Inflammatory macrophage treated with lipopolysaccharide for 4 hours (primary cell): Measurements from ENCODE around the gene SYT10.
"Not testable (repeated sequence)": the region's sequence is repeated elsewhere in the genome, so short reads cannot be mapped to it uniquely, and the experiment has no call there.

ENCODE experiments used
- DNase-seq: peaks from one replicate; pipeline ENCODE4 v3.0.0-alpha.2; 2020

The SYT10 gene, protein sequence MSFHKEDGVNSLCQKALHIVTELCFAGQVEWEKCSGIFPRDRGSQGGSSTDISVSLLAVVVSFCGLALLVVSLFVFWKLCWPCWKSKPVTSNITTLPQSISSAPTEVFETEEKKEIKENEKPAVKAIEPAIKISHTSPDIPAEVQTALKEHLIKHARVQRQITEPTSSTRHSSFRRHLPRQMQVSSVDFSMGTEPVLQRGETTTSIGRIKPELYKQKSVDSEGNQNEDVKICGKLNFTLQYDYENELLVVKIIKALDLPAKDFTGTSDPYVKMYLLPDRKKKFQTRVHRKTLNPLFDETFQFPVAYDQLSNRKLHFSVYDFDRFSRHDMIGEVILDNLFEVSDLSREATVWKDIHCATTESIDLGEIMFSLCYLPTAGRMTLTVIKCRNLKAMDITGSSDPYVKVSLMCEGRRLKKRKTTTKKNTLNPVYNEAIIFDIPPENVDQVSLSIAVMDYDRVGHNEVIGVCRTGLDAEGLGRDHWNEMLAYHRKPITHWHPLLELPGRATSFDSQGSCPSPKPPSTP

DNA sequence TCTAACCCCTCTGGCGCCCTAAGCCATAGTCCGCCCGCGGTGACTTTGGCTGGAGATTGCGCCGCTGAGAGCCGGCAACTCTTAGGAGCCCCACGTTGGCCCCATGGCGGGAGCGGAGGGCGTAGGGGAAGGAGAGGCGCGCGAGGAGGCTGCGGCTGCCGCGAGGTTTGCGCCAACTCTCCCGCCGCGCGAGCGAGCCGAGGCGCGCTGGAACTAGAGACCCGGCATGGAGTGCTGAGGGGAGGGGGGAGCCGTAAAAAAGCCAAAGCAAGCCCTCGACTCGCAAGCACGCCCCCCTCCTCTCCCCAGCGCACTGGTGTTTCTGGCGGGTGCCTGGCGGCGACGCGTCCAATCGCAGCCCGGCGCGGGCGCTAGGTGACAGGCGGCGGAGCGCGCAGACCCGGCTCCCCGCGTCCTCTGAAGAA, at the start of gene SYT10:
Gene SYT10 (minus strand): TSS at position 233 of the 425 bp plus-strand sequence. CDS start 297 bp downstream, outside the sequence.
- DNase-seq = no peak

DNA sequence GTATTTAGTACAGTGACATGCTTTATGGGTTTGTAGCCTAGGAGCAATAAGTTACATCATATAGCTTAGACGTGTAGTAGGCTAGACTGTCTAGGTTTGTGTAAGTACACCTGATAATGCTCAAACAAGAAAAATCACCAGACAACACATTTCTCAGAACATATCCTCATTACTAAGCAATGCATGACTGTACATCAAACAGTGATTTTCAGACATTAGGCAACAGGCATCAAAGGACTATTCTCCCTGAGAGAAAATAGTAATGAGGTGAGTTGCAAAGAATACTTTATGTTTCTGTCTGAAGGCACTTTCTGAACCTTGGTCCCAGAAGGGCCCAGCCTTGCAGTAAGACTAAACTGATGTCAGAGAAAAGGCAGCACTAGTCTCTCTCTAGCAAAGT, 48.4 kb upstream of the SYT10 start:
- no peak for DNase-seq

- DNase-seq = no peak
Observed at GRCh38 chr12:33486058-33486457, 46.4 kb upstream of the SYT10 start.

DNA sequence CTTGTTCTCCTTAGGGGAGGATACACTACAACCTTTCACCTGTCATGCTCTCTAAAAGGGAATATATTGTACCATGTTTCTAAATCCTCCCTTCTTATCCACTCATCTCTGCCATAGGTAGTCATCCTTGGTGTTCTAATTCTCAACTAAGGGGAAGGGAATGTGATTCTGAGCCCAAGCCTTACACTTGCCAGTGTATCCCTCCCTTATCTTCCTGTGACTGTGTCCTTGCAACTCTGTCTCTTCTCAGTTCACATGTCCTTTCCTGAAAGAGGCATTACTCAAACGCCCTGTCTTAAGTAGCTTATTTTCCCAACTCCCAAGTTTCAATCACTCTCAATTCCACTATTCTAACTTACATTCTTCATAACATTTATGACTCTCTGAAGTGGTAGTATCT, 44.5 kb upstream of the SYT10 start:
- no peak for DNase-seq

DNA sequence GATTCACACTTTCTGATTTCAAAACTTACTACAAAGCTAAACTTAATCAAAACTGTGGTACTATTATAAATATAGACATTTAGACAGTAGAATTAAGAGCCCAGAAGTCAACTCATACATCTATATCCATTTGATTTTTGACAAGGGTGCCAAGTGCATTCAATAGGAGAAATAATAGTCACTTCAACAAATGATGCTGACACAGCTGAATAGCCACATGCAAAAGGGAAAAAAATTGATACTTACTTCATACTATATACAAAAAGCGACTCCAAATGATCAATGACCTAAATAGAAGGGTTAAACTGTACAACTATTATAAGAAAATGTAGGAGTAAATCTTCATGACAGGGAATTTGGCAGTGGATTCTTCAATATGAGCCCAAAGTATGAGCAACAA, 40.7 kb upstream of the SYT10 start:
- DNase-seq = no peak

DNA sequence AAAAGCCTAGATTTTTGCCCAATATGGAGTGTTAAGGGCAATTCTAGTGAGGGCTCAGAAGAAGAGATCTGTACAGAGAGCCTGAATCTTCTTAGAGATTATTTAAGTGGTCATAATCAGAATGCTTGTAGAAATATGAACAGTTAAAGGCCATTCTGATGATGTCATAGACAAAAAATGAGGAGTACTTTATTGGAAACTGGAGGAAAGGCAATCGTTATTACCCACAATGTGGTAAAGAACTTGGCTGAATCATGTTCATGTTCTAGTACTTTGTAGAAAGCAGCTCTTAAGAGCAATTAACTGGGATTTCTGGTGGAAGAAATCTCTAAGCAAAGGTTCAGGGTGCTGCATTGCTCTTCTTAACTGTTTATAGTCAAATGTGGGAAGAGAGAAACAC, 36.4 kb upstream of the SYT10 start:
- DNase-seq = no peak

DNA sequence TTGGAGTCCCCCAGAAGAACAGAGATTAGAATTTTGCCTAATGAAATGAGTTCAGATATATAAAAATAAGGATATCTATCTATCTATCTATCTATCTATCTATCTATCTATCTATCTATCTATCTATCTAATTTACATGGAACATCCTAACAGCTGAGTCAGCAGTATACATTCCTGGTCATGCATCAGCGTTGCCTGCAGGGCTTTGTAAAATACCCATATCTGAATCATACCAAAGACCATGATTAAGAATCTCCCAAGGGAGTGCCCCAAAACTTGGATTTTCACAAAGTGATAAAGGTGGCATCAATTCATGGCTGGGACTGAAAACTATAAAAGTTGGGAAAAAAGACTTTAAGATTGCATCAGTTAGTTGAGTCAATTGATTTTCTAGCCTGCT, 32.7 kb upstream of the SYT10 start:
- DNase-seq = no peak

DNA sequence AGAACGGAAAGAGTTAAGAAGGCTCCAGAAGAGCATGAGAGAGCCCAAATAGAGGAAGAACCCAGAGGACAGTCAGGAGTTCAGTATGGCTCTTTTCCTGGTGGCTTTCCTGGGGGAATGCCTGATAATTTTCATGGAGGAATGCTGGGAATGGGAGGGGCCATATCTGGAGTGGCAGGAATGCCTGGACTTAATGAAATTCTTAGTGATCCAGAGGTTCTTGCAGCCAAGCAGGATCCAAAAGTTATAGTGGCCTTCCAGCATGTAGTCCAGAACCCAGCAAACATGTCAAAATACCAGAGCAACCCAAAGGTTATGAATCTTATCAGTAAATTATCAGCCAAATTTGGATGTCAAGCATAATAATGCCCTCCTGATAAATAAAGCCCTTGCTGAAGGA, 15.5 kb upstream of the SYT10 start:
- no peak for DNase-seq

DNA sequence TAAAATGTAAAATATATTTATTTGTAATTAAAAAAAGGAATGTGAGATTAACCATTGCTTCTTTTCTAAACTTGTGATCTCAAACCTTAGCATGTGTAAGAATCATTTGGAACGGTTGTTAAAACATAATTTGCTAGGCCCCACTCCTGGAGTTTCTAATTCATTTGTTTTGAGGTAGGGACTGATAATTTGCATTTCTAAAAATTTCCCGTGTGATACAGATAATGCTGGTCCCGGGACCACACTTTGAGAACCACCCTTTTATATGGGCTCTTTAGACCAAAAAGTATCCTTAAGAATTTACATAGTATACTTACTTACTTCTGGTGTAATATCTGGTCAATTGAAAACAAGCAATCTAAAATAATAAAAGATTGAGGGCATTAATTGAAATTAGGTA, 10.9 kb upstream of the SYT10 start:
- no peak for DNase-seq

- no peak for DNase-seq
Observed at GRCh38 chr12:33440477-33440876, 858 bp upstream of the SYT10 start.

- no peak for DNase-seq
Observed at GRCh38 chr12:33438851-33439586, 600 bp downstream of the SYT10 start.

DNA sequence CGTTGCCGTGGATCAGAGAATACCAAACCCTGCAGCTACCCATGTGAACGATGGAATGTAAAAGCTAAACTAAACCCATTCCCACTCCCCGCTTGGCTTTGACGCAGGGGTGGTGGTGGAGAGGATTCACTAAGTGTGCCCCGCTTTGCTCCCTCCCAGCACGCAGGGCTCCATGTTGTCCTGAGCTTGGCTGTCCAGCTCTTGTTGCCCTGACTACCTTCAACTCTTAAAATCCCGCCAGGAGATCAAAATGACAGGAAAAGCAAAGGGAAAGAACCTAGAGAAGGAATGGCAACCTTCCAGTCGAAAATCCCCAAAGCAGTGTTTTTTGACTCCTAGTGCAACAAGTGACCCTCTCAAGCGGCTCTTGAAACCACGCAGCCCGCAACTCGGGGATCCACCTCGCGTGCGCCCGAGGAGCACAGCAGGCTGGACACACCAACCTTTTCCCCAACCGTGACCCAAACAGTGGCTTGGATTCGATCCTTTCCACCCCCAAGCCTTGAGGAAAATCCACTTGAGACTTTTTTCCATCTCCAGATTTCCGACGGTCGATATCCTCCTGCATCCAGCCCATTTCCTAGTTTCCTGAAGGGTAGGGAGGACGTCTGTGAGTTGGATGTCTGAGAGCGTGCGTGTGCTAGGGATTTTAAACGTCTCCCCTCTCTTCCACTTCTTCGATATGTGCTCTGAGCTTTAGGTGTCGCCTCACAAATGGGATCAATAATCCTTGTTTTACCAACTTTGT, 1.4 kb downstream of the SYT10 start:
- DNase-seq = no peak

GRCh38 chr12:33437598-33437997, 2.0 kb downstream of the SYT10 start:
- no peak for DNase-seq

DNA sequence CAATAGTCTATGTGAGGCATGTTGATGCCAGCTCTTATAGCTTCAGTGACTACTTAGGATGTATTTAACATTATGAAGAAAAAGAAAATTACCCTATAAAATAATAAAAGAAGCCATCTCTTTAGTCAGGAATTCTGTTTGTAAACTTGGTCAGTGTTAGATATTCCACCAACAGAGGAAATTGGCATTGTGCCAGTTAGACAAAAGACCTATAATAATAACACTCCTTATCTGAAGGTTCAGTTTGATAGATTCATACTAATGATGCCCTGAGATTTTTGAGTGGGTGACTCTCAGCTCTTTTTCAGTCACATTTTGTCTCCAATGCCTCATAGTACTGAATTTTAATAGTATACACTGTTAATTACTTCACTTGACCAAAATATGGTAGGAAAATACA, 6.6 kb downstream of the SYT10 start:
- no peak for DNase-seq

- no peak for DNase-seq
Observed at GRCh38 chr12:33431648-33432047, 8.0 kb downstream of the SYT10 start.

DNA sequence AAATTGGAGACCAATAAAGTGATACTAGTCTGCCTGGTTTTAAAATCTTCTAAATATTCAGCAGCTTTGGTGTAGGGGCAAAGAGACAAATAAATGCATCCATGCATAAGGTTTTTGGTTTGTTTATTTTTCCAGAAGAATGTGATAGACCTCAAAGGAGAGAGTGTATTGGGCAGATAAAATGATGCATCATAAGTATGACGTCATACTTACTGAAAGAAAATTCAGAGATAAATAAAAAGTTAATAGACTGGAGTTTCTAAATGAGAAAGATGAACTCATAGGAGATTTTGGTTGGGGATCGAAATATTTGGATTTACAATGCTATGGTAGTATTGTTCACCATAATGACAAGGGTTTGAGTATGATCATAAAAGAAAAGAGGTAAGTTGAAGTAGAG, 10.2 kb downstream of the SYT10 start:
- DNase-seq = no peak

GRCh38 chr12:33427071-33427470, 12.5 kb downstream of the SYT10 start:
- no peak for DNase-seq

DNA sequence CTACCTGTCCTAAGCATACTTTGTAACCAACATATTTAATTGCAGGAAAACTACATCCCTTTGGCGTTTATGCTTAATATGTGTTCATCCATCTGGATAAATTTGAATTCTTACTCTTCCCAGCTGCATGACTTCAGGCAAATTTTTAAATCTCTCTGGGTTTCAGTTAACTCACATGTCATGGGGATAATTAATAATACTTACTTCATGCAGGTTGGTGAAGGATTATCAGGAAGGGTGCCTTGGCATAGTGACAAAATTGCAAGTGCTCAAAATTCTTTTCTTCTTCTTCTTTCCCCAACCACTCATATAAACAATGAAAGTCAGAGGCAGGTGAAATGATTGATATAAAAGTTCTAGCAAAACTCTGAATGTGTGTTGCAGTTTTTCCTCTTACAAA, 15.9 kb downstream of the SYT10 start:
- no peak for DNase-seq

GRCh38 chr12:33412410-33412809, 27.2 kb downstream of the SYT10 start:
- not testable (repeated sequence) for DNase-seq

GRCh38 chr12:33383503-33383902, 56.1 kb downstream of the SYT10 start:
- no peak for DNase-seq

DNA sequence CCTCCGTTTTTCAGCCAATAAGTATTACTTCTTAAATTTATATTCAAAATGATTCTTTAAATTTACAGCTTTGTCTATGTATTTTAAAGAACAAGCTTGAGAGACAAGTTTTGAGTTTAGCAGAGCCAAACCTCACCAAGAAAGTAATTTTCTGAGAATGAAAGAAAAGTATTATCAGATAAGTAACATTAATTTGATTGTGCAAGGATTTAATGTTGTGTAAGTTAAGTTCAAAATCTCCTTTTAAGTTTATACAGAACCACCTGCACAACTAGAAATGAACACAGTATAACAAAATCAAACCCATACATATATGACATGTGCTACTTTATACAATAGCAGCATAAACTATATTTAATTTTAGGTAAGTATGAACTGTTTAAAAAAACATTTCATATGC, 63.5 kb downstream of the SYT10 start:
- no peak for DNase-seq

- no peak for DNase-seq
Observed at GRCh38 chr12:33370318-33370717, 69.3 kb downstream of the SYT10 start.

- DNase-seq = no peak
Observed at GRCh38 chr12:33357181-33357580, 82.4 kb downstream of the SYT10 start.
